22Rv1 (cell line): ENCODE data around the gene STK33.
"Not testable (repeated sequence)": the region's sequence is repeated elsewhere in the genome, so short reads cannot be mapped to it uniquely, and the experiment has no call there.

Source experiments
- H3K27ac ChIP-seq: fragments of 450-650 bp; 2 replicates; pipeline ENCODE4 v1.5.1; 2017
- ZFX ChIP-seq: fragments of 450-650 bp; IDR thresholded peaks from 2 replicates; pipeline ENCODE4 v1.6.1; 2017; ENCODE audit warnings: antibody characterized with exemption, borderline replicate concordance
- TF ChIP-seq, protein P1 (sequence below): fragments of 450-650 bp; IDR thresholded peaks from 2 replicates; pipeline ENCODE4 v1.5.1; 2017; ENCODE audit warnings: mild to moderate bottlenecking

The STK33 gene

GRCh38 chr11:8477680-8478079, 116.3 kb downstream of the STK33 start:
- TF ChIP-seq, protein P1, sequence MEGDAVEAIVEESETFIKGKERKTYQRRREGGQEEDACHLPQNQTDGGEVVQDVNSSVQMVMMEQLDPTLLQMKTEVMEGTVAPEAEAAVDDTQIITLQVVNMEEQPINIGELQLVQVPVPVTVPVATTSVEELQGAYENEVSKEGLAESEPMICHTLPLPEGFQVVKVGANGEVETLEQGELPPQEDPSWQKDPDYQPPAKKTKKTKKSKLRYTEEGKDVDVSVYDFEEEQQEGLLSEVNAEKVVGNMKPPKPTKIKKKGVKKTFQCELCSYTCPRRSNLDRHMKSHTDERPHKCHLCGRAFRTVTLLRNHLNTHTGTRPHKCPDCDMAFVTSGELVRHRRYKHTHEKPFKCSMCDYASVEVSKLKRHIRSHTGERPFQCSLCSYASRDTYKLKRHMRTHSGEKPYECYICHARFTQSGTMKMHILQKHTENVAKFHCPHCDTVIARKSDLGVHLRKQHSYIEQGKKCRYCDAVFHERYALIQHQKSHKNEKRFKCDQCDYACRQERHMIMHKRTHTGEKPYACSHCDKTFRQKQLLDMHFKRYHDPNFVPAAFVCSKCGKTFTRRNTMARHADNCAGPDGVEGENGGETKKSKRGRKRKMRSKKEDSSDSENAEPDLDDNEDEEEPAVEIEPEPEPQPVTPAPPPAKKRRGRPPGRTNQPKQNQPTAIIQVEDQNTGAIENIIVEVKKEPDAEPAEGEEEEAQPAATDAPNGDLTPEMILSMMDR, result no peak
- TF ChIP-seq ZFX, result no peak
- H3K27ac ChIP-seq, result no peak overlapping the region

- TF ChIP-seq, protein P1, result no peak
- TF ChIP-seq ZFX, result no peak
- no peak overlapping the region for H3K27ac ChIP-seq
Observed at GRCh38 chr11:8477151-8477550, 116.9 kb downstream of the STK33 start.

GRCh38 chr11:8467806-8468205, 126.2 kb downstream of the STK33 start:
- H3K27ac ChIP-seq, result not testable (repeated sequence)

- not testable (repeated sequence) for H3K27ac ChIP-seq
Observed at GRCh38 chr11:8467356-8467755, 126.7 kb downstream of the STK33 start.

GRCh38 chr11:8466884-8467283, 127.1 kb downstream of the STK33 start:
- not testable (repeated sequence) for H3K27ac ChIP-seq

DNA sequence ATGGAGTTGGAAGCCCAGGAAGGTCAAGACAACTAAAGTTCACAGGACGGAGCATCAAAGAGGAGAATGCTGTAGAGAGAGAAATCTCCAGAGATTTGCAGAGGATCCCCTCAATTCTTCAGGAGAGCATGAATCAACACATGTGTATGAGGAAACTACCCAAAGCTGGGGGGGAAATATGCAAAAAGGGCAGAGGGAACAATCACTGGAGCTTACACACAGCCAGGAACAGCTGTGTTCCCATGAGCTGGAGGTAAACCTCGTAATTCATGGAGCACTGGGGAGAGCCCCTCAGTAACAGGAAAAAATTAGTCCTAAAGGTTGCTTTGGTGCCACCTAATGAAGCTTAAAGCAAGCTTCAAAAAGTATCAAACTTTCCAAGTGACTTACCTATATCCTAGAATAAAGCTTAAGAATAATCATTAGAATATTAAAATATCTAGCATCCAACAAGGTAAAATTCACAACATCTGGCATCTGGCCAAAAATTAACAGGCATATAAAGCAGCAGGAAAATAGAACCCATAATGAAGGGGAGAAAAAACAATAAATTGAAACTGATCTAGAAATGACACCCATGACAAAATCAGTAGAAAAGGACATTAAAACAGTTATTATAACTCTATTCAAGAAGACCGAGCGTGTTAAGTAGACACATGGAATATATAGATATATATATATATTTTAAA, 134.2 kb downstream of the STK33 start:
- H3K27ac ChIP-seq, result no peak overlapping the region
- TF ChIP-seq ZFX, result no peak
- TF ChIP-seq, protein P1, result no peak

- TF ChIP-seq, protein P1, result no peak
- no peak for TF ChIP-seq ZFX
- no peak overlapping the region for H3K27ac ChIP-seq
Observed at GRCh38 chr11:8442301-8442700, 151.7 kb downstream of the STK33 start.

- TF ChIP-seq, protein P1, result no peak
- no peak for TF ChIP-seq ZFX
- H3K27ac ChIP-seq, result no peak overlapping the region
Observed at GRCh38 chr11:8440649-8441048, 153.4 kb downstream of the STK33 start.

DNA sequence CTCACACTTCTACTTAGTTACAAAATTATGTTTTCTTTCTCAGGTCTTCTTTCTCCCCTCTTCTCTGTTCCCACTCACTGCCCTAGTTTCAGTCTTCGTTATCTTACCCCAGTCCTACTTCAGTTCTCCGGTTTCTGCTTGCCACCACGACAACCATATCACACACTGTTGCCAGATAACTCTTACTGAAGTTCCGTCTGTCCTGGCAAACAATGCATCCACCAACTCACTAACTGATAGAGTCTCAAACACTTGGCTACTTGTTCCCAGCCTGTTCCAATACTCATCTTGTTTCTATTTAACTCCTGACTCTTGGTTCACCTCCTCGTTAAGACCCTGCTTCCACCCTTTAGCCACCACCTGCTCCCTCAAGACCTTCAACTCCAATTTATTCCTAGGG, 164.5 kb downstream of the STK33 start:
- TF ChIP-seq, protein P1, result no peak
- no peak for TF ChIP-seq ZFX
- H3K27ac ChIP-seq, result no peak overlapping the region
